HL-60 (cell line): Measurements from ENCODE around the gene PXK.

ENCODE experiments used
- DNase-seq, 2 experiments: peaks; one replicate each; pipeline ENCODE4 v3.0.0-alpha.2; 2010 to 2020; ENCODE audit warnings: low read depth in 1 of 2, low spot score in 1 of 2
- H3K27ac ChIP-seq: fragments of 250-450 bp; sonication (Bioruptor Pico); replicated peaks from 2 replicates; pipeline ENCODE4 v1.5.1; 2020; ENCODE audit warnings: mild to moderate bottlenecking, moderate library complexity
- H3K27me3 ChIP-seq: fragments of 250-450 bp; sonication (Bioruptor Pico); 2 replicates; pipeline ENCODE4 v1.5.1; 2021; ENCODE audit warnings: mild to moderate bottlenecking, moderate library complexity; ENCODE audit not compliant: insufficient read depth, poor library complexity, severe bottlenecking
- H3K4me3 ChIP-seq: replicated peaks from 2 replicates; pipeline ENCODE4 v1.5.1; 2011; ENCODE audit warnings: mild to moderate bottlenecking, control low read depth, low read length; ENCODE audit not compliant: insufficient read depth
- GABPA ChIP-seq: IDR thresholded peaks from 2 replicates; pipeline ENCODE4 v1.6.1; 2012; ENCODE audit warnings: low read depth
- POLR2AphosphoS5 ChIP-seq: IDR thresholded peaks from 2 replicates; pipeline ENCODE4 v1.6.1; 2012; ENCODE audit warnings: low read depth
- SPI1 ChIP-seq: IDR thresholded peaks from 2 replicates; pipeline ENCODE4 v1.6.1; 2012; ENCODE audit warnings: low read depth, mild to moderate bottlenecking, borderline replicate concordance
- TF ChIP-seq, protein P1 (sequence below): IDR thresholded peaks from one replicate; pipeline ENCODE4 v1.5.1; 2011; ENCODE audit warnings: low read length, control low read depth, inconsistent platforms; ENCODE audit not compliant: insufficient read depth
- TF ChIP-seq, protein P2 (sequence below): IDR thresholded peaks from 2 replicates; pipeline ENCODE4 v1.6.1; 2012; ENCODE audit warnings: low read depth; ENCODE audit not compliant: insufficient replicate concordance

Gene PXK

DNA sequence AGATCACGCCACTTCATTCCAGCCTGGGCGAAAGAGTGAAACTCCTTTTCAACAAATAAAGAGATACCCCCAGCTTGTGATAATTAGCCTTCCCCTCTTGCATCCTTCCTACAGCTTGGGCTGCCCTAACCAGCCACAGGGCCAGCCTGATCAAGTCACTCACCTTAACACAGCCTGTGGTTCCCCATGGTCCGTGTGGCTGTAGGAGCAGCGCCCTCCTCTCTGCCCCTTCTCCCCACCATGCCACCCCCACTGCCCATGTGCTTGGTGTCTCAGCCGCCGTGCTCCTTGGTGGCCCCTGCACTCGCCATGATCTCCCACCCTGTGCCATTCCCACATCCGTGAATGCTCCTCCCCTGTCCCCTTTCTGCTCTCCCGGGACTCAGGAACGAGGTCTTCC, 39.8 kb upstream of the PXK start:
- no peak for DNase-seq
- H3K4me3 ChIP-seq, result no peak overlapping the region
- H3K27ac ChIP-seq, result no peak overlapping the region
- TF ChIP-seq, protein P1, sequence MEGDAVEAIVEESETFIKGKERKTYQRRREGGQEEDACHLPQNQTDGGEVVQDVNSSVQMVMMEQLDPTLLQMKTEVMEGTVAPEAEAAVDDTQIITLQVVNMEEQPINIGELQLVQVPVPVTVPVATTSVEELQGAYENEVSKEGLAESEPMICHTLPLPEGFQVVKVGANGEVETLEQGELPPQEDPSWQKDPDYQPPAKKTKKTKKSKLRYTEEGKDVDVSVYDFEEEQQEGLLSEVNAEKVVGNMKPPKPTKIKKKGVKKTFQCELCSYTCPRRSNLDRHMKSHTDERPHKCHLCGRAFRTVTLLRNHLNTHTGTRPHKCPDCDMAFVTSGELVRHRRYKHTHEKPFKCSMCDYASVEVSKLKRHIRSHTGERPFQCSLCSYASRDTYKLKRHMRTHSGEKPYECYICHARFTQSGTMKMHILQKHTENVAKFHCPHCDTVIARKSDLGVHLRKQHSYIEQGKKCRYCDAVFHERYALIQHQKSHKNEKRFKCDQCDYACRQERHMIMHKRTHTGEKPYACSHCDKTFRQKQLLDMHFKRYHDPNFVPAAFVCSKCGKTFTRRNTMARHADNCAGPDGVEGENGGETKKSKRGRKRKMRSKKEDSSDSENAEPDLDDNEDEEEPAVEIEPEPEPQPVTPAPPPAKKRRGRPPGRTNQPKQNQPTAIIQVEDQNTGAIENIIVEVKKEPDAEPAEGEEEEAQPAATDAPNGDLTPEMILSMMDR, result no peak
- TF ChIP-seq SPI1 (no peak), GABPA (no peak), POLR2AphosphoS5 (no peak)
- TF ChIP-seq, protein P2, sequence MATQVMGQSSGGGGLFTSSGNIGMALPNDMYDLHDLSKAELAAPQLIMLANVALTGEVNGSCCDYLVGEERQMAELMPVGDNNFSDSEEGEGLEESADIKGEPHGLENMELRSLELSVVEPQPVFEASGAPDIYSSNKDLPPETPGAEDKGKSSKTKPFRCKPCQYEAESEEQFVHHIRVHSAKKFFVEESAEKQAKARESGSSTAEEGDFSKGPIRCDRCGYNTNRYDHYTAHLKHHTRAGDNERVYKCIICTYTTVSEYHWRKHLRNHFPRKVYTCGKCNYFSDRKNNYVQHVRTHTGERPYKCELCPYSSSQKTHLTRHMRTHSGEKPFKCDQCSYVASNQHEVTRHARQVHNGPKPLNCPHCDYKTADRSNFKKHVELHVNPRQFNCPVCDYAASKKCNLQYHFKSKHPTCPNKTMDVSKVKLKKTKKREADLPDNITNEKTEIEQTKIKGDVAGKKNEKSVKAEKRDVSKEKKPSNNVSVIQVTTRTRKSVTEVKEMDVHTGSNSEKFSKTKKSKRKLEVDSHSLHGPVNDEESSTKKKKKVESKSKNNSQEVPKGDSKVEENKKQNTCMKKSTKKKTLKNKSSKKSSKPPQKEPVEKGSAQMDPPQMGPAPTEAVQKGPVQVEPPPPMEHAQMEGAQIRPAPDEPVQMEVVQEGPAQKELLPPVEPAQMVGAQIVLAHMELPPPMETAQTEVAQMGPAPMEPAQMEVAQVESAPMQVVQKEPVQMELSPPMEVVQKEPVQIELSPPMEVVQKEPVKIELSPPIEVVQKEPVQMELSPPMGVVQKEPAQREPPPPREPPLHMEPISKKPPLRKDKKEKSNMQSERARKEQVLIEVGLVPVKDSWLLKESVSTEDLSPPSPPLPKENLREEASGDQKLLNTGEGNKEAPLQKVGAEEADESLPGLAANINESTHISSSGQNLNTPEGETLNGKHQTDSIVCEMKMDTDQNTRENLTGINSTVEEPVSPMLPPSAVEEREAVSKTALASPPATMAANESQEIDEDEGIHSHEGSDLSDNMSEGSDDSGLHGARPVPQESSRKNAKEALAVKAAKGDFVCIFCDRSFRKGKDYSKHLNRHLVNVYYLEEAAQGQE, result no peak
- no peaks in the 10 kb centered on the region for H3K27me3 ChIP-seq

DNA sequence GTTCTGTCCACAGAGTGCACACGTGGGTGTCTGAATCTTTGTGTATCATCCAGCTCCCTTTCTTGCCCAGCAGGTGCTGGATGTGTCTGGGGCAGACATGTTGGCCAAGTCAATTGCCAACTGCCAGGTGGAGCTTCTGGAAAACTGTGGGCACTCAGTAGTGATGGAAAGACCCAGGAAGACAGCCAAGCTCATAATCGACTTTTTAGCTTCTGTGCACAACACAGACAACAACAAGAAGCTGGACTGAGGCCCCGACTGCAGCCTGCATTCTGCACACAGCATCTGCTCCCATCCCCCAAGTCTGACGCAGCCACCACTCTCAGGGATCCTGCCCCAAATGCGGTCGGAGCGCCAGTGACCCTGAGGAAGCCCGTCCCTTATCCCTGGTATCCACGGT, 39.2 kb upstream of the PXK start:
- Histone ChIP-seq H3K27me3 (peaks cover 2% of the 10 kb centered on the region), H3K4me3 (no peak overlapping the region), H3K27ac (no peak overlapping the region)
- DNase-seq, result no peak
- TF ChIP-seq GABPA (no peak), SPI1 (no peak), POLR2AphosphoS5 (no peak)
- TF ChIP-seq, protein P2, result no peak
- TF ChIP-seq, protein P1, result no peak

DNA sequence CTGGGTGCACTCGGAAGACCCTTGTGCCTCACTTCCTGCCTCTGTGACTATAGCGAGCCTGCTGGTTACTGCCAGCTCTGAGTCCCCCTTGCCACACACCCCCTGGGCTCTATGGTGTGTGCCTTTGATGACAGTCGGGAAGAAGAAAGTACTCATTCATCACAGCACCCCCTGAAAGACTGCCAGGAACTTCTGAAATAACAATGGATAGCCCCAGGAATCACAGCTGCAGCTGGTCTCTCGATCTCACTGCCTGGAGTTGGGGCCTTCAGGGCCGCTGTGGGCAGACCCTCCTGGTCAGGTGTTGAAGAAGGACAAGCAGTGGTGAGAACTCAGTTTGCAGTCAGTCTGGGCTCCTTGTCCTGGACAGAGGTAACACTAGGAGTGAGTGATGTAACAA, 36.4 kb upstream of the PXK start:
- DNase-seq, result no peak
- Histone ChIP-seq H3K27ac (no peak overlapping the region), H3K27me3 (peaks cover 9% of the 10 kb centered on the region), H3K4me3 (no peak overlapping the region)
- TF ChIP-seq POLR2AphosphoS5 (no peak), SPI1 (no peak), GABPA (no peak)
- TF ChIP-seq, protein P2, result no peak
- TF ChIP-seq, protein P1, result no peak
